ENCODE measurements around the gene TPD52L1. TPM values are rescaled to one million over a fixed set of nuclear protein-coding genes. Genes with fewer than 3 reads are reported as not detected.
A peak's percentile ranks its signal among the peaks of the same experiment; 100 is the strongest.

Gene TPD52L1
- total and polyA plus RNA-seq, 7 donors: 8.1 to 98.9 (median 61.0) TPM

GRCh38 chr6:125257351-125257750 is 103.8 kb downstream of the TPD52L1 start:
- Histone ChIP-seq H3K4me3 (no peak overlapping the region), H3K27me3 (no peaks in the 10 kb centered on the region), H3K4me1 (peaks cover 0 to 4% (median 2%) of the 10 kb centered on the region in 4 donors), H3K36me3 (no peaks in the 10 kb centered on the region), H3K27ac (no peak overlapping the region), H3K9me3 (no peaks in the 10 kb centered on the region)
- intact Hi-C loops (cut with DNase I): no loop called here
- no peak for DNase-seq
- TF ChIP-seq POLR2A (IDR thresholded peaks at IDR 0.05) (no peak), CTCF (IDR thresholded peaks at IDR 0.05) (no peak), POLR2AphosphoS5 (IDR thresholded peaks at IDR 0.05) (no peak), EP300 (IDR thresholded peaks at IDR 0.05) (no peak)
- WGBS, 2 donors: 96 to 99% methylated on average over 3 of the region's 3 CpGs

GRCh38 chr6:125258651-125259353 is 105.2 kb downstream of the TPD52L1 start:
- no peak for DNase-seq

GRCh38 chr6:125259354-125259736 is 105.8 kb downstream of the TPD52L1 start:
- Histone ChIP-seq H3K9me3 (no peaks in the 10 kb centered on the region), H3K4me1 (peaks cover 0 to 10% (median 0%) of the 10 kb centered on the region in 4 donors), H3K4me3 (no peak overlapping the region), H3K36me3 (no peaks in the 10 kb centered on the region), H3K27ac (no peak overlapping the region), H3K27me3 (no peaks in the 10 kb centered on the region)
- intact Hi-C loops (cut with DNase I): no loop called here
- no peak for DNase-seq
- TF ChIP-seq POLR2AphosphoS5 (IDR thresholded peaks at IDR 0.05) (no peak), EP300 (IDR thresholded peaks at IDR 0.05) (no peak), CTCF (IDR thresholded peaks at IDR 0.05) (no peak), POLR2A (IDR thresholded peaks at IDR 0.05) (no peak)
- 61 to 74% methylated on average over 2 of the region's 2 CpGs for WGBS, 2 donors

More at GRCh38 chr6:125258651-125259353, 105.2 kb downstream of the TPD52L1 start:
- intact Hi-C loops (cut with DNase I): no loop called here
- TF ChIP-seq POLR2AphosphoS5 (IDR thresholded peaks at IDR 0.05): no peak
- Histone ChIP-seq H3K9me3 (no peaks in the 10 kb centered on the region), H3K27me3 (no peaks in the 10 kb centered on the region), H3K36me3 (no peaks in the 10 kb centered on the region), H3K4me1 (peaks cover 0 to 10% (median 0%) of the 10 kb centered on the region in 4 donors), H3K27ac (no peak overlapping the region), H3K4me3 (no peak overlapping the region)
- WGBS, 2 donors: 84 to 94% methylated on average over 2 of the region's 2 CpGs

GRCh38 chr6:125262016-125263013 is 108.7 kb downstream of the TPD52L1 start:
- no peaks in the 10 kb centered on the region for H3K9me3 ChIP-seq
- no peaks in the 10 kb centered on the region for H3K27me3 ChIP-seq
- WGBS, 2 donors: 84 to 90% methylated on average over 12 of the region's 12 CpGs
- no peak for TF ChIP-seq POLR2A (IDR thresholded peaks at IDR 0.05)
- TF ChIP-seq CTCF (IDR thresholded peaks at IDR 0.05): no peak
- TF ChIP-seq EP300 (IDR thresholded peaks at IDR 0.05): no peak
- no peak for TF ChIP-seq POLR2AphosphoS5 (IDR thresholded peaks at IDR 0.05)
- peaks cover 0 to 10% (median 0%) of the 10 kb centered on the region in 4 donors for H3K4me1 ChIP-seq
- intact Hi-C loops (cut with DNase I): no loop called here
- H3K36me3 ChIP-seq: no peaks in the 10 kb centered on the region
- no peak for DNase-seq
- no peak overlapping the region for H3K4me3 ChIP-seq
- H3K27ac ChIP-seq: peak overlapping the region in 1 of 4 donors; percentile 37

- intact Hi-C loops (cut with DNase I): no loop called here
- DNase-seq: no peak
- Histone ChIP-seq H3K27me3 (no peaks in the 10 kb centered on the region), H3K27ac (no peak overlapping the region), H3K36me3 (no peaks in the 10 kb centered on the region), H3K4me3 (no peak overlapping the region), H3K4me1 (peaks cover 0 to 10% (median 0%) of the 10 kb centered on the region in 4 donors), H3K9me3 (no peaks in the 10 kb centered on the region)
- no peak for TF ChIP-seq POLR2AphosphoS5 (IDR thresholded peaks at IDR 0.05)
- no peak for TF ChIP-seq CTCF (IDR thresholded peaks at IDR 0.05)
- no peak for TF ChIP-seq POLR2A (IDR thresholded peaks at IDR 0.05)
- no peak for TF ChIP-seq EP300 (IDR thresholded peaks at IDR 0.05)
- WGBS, 2 donors: 82 to 95% methylated on average over 4 of the region's 4 CpGs
Measured at GRCh38 chr6:125264476-125264875, 110.9 kb downstream of the TPD52L1 start.
